ENCODE measurements around the gene PPP1R18. TPM values are rescaled to one million over a fixed set of nuclear protein-coding genes. Genes with fewer than 3 reads are reported as not detected.
A peak's percentile ranks its signal among the peaks of the same experiment; 100 is the strongest.
"Not testable (repeated sequence)": the region's sequence is repeated elsewhere in the genome, so short reads cannot be mapped to it uniquely, and the experiment has no call there.

PPP1R18 gene
- total and polyA plus RNA-seq, 3 experiments from 2014 or later = 149 to 166 (median 153) TPM

DNA sequence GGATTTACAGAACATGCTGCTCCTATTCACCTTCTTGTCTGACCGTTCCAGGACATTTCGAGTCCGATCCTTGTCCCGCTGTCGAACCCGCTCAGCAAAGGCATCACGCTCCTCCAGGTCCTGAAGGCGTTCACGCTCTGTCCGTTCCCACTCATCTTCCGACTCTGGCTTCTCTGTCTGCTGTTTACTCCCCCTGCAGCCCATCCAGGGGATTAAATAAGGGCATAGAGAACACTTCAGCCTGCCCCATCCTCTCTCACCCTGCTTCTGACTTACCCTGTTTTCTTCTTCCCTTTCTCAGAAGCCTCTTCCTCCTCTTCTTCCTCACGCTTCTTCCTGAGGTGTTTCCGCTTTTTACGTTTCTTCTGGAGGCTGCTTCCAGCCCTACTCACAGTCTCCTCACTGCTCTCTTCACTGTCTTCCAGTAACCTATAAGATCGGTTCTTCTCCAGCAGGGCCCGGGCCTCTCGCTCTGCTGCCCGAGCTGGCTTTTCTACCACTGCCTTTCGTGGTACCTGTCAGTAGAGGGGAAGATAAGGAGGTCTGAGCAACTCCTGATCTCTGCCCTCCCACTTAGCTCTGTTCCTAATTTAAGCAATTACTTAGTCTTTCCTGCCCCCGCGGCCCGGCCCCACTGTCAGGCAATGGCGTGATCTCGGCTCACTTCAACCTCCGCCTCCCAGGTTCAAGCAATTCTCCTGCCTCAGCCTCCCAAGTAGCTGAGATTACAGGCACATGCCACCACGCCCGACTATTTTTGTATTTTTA is 15.5 kb downstream of the PPP1R18 start:
- CTCF ChIA-PET = interaction anchor here (1.6 to 17.6 kb wide), 6 partner anchors 12 to 189 kb away, joined by 4 to 697 read pairs (median 14); partner anchors contain the start of genes MDC1 and TUBB
- no peaks in the 10 kb centered on the region for H3K9me3 ChIP-seq (ENCODE audit: low read length)
- Mint-ChIP-seq H3K27me3 (no peaks in the 10 kb centered on the region), H3K4me3 (peak overlapping the region; percentile 28 to 89 (median 74)), H3K27ac (peak overlapping the region in 6 of 8 donors; percentile 10 to 93 (median 76)), H3K36me3 (peaks cover under 1 to 54% (median 7%) of the 10 kb centered on the region in 3 donors), H3K9me3 (no peaks in the 10 kb centered on the region), H3K4me1 (peaks cover 27 to 38% (median 34%) of the 10 kb centered on the region in 3 donors)
- no peak for DNase-seq
- peaks cover 18% of the 10 kb centered on the region for H3K4me1 ChIP-seq (ENCODE audit: insufficient read depth, low read length)
- peaks cover 25% of the 10 kb centered on the region for H3K36me3 ChIP-seq (ENCODE audit: insufficient read depth, low read length)
- POLR2A ChIA-PET = no interaction called here
- no peak overlapping the region for H3K4me3 ChIP-seq (ENCODE audit: low read length)
- H3K27ac ChIP-seq (ENCODE audit: low read depth, low read length) = no peak overlapping the region
- H3K27me3 ChIP-seq (ENCODE audit: insufficient read depth, low read length, poor library complexity, severe bottlenecking) = no peaks in the 10 kb centered on the region

DNA sequence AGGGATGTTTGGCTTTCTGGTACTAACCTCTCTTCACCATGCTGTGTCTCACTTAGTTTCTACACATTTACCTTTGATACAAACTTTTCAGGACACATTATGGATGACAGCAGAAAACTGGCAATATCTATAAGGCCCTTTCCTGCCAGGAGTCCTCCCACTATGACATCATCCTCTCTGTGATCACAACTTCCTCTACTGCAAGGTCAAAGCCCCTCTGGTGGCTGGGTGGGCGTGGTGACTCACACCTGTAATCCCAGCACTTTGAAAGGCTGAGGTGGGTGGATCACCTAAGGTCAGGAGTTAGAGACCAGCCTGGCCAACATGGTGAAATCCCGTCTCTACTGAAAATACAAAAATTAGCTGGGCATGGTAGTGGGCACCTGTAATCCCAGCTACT is 20.1 kb downstream of the PPP1R18 start:
- Mint-ChIP-seq H3K4me1 (peaks cover 15 to 23% (median 17%) of the 10 kb centered on the region in 3 donors), H3K36me3 (peaks cover 4 to 82% (median 14%) of the 10 kb centered on the region in 3 donors), H3K4me3 (peak overlapping the region in 1 of 7 donors; percentile 37)
- CTCF ChIA-PET; H3K27ac Mint-ChIP-seq; H3K9me3 Mint-ChIP-seq; H3K27me3 ChIP-seq (ENCODE audit: insufficient read depth, low read length, poor library complexity, severe bottlenecking); H3K4me1 ChIP-seq (ENCODE audit: insufficient read depth, low read length); H3K27me3 Mint-ChIP-seq; POLR2A ChIA-PET; DNase-seq; H3K4me3 ChIP-seq (ENCODE audit: low read length); H3K27ac ChIP-seq (ENCODE audit: low read depth, low read length); H3K9me3 ChIP-seq (ENCODE audit: low read length): not testable (repeated sequence)
- peaks cover 54% of the 10 kb centered on the region for H3K36me3 ChIP-seq (ENCODE audit: insufficient read depth, low read length)

DNA sequence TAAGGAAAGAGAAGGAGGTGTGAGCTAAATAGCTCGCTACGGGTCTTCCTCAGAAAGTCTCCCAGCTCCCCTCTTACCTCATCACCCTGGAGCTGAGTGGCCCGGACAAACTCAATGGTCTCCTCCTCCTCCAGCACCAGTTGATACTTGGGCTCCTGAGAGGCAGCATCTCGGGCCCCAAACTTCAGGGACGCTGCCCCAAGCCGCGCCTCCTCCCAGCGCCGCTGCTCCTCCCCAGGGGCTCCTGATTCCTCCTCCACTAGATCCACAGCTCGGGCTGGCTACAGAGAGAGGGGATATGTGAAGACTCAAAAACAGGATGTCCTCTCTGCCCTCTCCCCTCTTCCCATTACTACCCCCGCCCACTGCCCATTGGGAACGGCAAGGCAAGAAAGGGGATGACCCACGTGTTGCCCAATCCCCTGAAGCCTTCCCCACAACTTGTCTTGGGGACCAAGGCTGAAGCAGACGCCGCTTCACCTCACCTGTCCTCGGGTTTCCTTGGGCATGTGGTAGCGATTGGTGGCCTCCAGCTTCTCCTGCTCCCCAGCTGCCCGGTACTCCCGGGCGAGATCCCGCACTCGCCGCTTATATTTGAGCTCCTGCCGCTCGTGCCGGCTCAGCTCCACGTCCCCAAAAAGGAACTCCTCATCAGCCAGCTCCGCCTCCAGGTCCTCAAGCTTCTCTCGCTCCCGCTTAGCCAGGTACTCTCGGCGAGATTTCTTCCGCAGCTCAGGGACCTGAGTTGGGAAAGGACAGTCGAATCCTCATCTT is 21.3 kb downstream of the PPP1R18 start:
- H3K9me3 ChIP-seq (ENCODE audit: low read length) = no peaks in the 10 kb centered on the region
- ChIA-PET POLR2A (no interaction called here), CTCF (interaction anchor here (0.6 to 2.0 kb wide), 2 partner anchors 14 to 20 kb away, joined by 4 to 8 read pairs; no protein-coding TSS in a partner anchor)
- Mint-ChIP-seq H3K27me3 (no peaks in the 10 kb centered on the region), H3K27ac (peak overlapping the region in 1 of 8 donors; percentile 11), H3K36me3 (peaks cover 4 to 76% (median 8%) of the 10 kb centered on the region in 3 donors), H3K4me1 (peaks cover 6 to 12% (median 6%) of the 10 kb centered on the region in 3 donors), H3K9me3 (no peaks in the 10 kb centered on the region), H3K4me3 (no peak overlapping the region)
- H3K4me1 ChIP-seq (ENCODE audit: insufficient read depth, low read length) = no peaks in the 10 kb centered on the region
- H3K4me3 ChIP-seq (ENCODE audit: low read length) = no peak overlapping the region
- DNase-seq = no peak
- H3K27me3 ChIP-seq (ENCODE audit: insufficient read depth, low read length, poor library complexity, severe bottlenecking) = no peaks in the 10 kb centered on the region
- H3K27ac ChIP-seq (ENCODE audit: low read depth, low read length) = no peak overlapping the region
- peaks cover 50% of the 10 kb centered on the region for H3K36me3 ChIP-seq (ENCODE audit: insufficient read depth, low read length)

DNA sequence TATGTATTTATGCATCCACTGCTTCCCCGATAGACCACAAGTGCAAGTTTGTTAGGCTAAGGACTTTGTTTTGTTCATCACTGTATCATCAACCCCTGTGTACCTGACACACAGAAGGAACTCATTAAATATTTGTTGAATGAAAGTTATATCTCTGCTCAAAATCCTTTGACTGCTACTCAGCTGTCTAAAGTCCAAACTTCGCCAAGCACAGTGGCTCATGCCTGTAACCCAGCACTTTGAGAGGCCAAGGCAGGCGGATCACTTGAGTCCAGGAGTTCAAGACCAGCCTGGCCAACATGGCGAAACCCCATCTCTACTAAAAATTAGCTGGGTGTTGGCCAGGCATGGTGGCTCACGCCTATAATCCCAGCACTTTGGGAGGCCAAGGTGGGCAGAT is 28.5 kb downstream of the PPP1R18 start:
- CTCF ChIA-PET = interaction anchor here (1.1 kb wide), 1 partner anchor 73 kb away, joined by 4 read pairs; no protein-coding TSS in a partner anchor
- peaks cover 11 to 87% (median 35%) of the 10 kb centered on the region in 3 donors for H3K36me3 Mint-ChIP-seq

DNA sequence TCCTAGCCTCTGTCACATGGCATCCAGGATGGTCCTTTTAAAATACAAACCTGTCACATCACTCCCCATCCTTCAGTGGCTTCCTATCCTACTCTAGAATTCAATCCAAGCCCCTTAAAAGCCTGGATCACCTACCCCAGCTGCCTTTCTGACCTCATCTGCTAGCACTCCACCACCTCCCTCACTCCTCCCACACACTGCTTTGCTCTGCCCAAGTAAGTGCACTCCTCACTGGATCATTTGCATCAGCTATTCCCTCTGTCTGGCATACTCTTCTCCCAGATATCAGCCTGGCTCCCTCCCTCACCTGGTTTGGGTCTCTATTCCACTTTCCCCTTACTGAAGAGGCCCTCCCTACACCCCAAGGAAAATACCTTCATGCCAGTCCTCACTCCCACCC is 29.0 kb downstream of the PPP1R18 start:
- H3K4me3 Mint-ChIP-seq = no peak overlapping the region
- POLR2A ChIA-PET = interaction anchor here (0.7 kb wide), 1 partner anchor 15 kb away, joined by 3 read pairs; the partner anchor contains the start of gene DHX16
- Histone ChIP-seq H3K27ac (ENCODE audit: low read depth, low read length) (no peak overlapping the region), H3K4me3 (ENCODE audit: low read length) (no peak overlapping the region), H3K4me1 (ENCODE audit: insufficient read depth, low read length) (no peaks in the 10 kb centered on the region), H3K36me3 (ENCODE audit: insufficient read depth, low read length) (peaks cover 64% of the 10 kb centered on the region), H3K27me3 (ENCODE audit: insufficient read depth, low read length, poor library complexity, severe bottlenecking) (no peaks in the 10 kb centered on the region), H3K9me3 (ENCODE audit: low read length) (no peaks in the 10 kb centered on the region)
- no peak for DNase-seq
- no peaks in the 10 kb centered on the region for H3K27me3 Mint-ChIP-seq
- H3K4me1 Mint-ChIP-seq = peaks cover 0 to 5% (median 2%) of the 10 kb centered on the region in 3 donors
- no peaks in the 10 kb centered on the region for H3K9me3 Mint-ChIP-seq
- H3K27ac Mint-ChIP-seq = peak overlapping the region in 5 of 8 donors; percentile 39 to 87 (median 70)
- H3K36me3 Mint-ChIP-seq = peaks cover 11 to 87% (median 35%) of the 10 kb centered on the region in 3 donors
- CTCF ChIA-PET = no interaction called here

More for the DNA sequence above, 28.5 kb downstream of the PPP1R18 start:
- not testable (repeated sequence) for H3K4me1 Mint-ChIP-seq; H3K9me3 ChIP-seq (ENCODE audit: low read length); H3K4me3 ChIP-seq (ENCODE audit: low read length); H3K4me3 Mint-ChIP-seq; H3K27ac ChIP-seq (ENCODE audit: low read depth, low read length); H3K27me3 ChIP-seq (ENCODE audit: insufficient read depth, low read length, poor library complexity, severe bottlenecking); H3K4me1 ChIP-seq (ENCODE audit: insufficient read depth, low read length); H3K9me3 Mint-ChIP-seq; DNase-seq; H3K27me3 Mint-ChIP-seq
- POLR2A ChIA-PET = interaction anchor here (0.7 kb wide), 1 partner anchor 15 kb away, joined by 3 read pairs; the partner anchor contains the start of gene DHX16
- peaks cover 66% of the 10 kb centered on the region for H3K36me3 ChIP-seq (ENCODE audit: insufficient read depth, low read length)
- H3K27ac Mint-ChIP-seq = peak overlapping the region in 4 of 8 donors; percentile 39 to 87 (median 74)

DNA sequence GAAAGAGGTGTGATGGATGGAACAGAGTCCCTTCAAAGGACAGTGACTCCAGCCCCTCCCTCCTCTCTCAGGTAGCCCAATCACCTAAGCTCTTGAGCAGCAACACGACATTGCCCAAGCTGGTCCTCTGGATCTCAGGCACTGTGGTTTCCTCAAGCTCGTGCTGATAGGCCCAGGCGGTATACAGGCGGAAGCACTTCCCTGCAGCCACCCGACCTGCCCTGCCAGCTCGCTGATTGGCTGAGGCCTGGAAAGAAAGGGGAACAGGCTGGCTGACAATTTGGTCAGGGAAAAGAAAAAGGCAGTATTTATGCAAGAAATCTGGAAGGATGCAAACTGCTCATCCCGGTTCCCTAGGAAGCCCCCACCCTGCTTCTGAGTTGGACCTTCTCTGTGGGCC is 29.9 kb downstream of the PPP1R18 start:
- H3K4me3 ChIP-seq (ENCODE audit: low read length) = no peak overlapping the region
- no peak overlapping the region for H3K27ac ChIP-seq (ENCODE audit: low read depth, low read length)
- Mint-ChIP-seq H3K27me3 (no peaks in the 10 kb centered on the region), H3K9me3 (no peaks in the 10 kb centered on the region), H3K27ac (peak overlapping the region in 2 of 8 donors; percentile 29 to 90), H3K36me3 (peaks cover 8 to 87% (median 34%) of the 10 kb centered on the region in 3 donors), H3K4me3 (no peak overlapping the region), H3K4me1 (peaks cover 0 to 5% (median 2%) of the 10 kb centered on the region in 3 donors)
- no peaks in the 10 kb centered on the region for H3K9me3 ChIP-seq (ENCODE audit: low read length)
- H3K27me3 ChIP-seq (ENCODE audit: insufficient read depth, low read length, poor library complexity, severe bottlenecking) = no peaks in the 10 kb centered on the region
- H3K36me3 ChIP-seq (ENCODE audit: insufficient read depth, low read length) = peaks cover 63% of the 10 kb centered on the region
- H3K4me1 ChIP-seq (ENCODE audit: insufficient read depth, low read length) = no peaks in the 10 kb centered on the region
- ChIA-PET CTCF (interaction anchor here (1.3 kb wide), 2 partner anchors 23 to 115 kb away, joined by 3 to 4 read pairs; no protein-coding TSS in a partner anchor), POLR2A (no interaction called here)
- no peak for DNase-seq

DNA sequence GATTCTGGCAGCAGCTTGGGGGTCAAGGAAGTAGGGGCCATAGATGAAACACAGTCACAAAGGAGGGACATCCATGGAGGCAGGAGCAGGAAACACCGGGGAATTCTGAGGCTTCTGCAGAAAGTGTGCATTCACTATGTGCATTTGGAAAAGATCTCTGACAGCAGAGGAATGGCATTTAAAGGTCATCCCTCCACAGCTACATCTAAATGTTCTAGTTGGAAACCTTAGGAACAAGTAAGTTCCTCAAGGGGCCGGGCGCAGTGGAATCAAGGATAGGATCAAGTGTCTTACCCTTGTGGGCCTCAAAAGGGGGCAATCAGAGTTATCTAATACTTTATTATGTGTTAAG is 30.7 kb downstream of the PPP1R18 start:
- H3K4me3 Mint-ChIP-seq = no peak overlapping the region
- Histone ChIP-seq H3K4me1 (ENCODE audit: insufficient read depth, low read length) (no peaks in the 10 kb centered on the region), H3K27ac (ENCODE audit: low read depth, low read length) (no peak overlapping the region), H3K4me3 (ENCODE audit: low read length) (no peak overlapping the region), H3K9me3 (ENCODE audit: low read length) (no peaks in the 10 kb centered on the region), H3K36me3 (ENCODE audit: insufficient read depth, low read length) (peaks cover 59% of the 10 kb centered on the region), H3K27me3 (ENCODE audit: insufficient read depth, low read length, poor library complexity, severe bottlenecking) (no peaks in the 10 kb centered on the region)
- CTCF ChIA-PET = interaction anchor here (1.3 kb wide), 2 partner anchors 24 to 114 kb away, joined by 3 to 4 read pairs; no protein-coding TSS in a partner anchor
- POLR2A ChIA-PET = no interaction called here
- DNase-seq = no peak
- H3K4me1 Mint-ChIP-seq = peaks cover 0 to 5% (median 2%) of the 10 kb centered on the region in 3 donors
- peak overlapping the region in 4 of 8 donors; percentile 14 to 77 (median 54) for H3K27ac Mint-ChIP-seq
- peaks cover 8 to 91% (median 37%) of the 10 kb centered on the region in 3 donors for H3K36me3 Mint-ChIP-seq
- H3K27me3 Mint-ChIP-seq = no peaks in the 10 kb centered on the region
- H3K9me3 Mint-ChIP-seq = no peaks in the 10 kb centered on the region

Measured in CD8-positive, alpha-beta memory T cell (primary cell).